A673 (cell line): ENCODE data around the gene SLC9A4. TPM values are rescaled to one million over a fixed set of nuclear protein-coding genes. Genes with fewer than 3 reads are reported as not detected.

Experiments
- BruUV-seq: library from RNA; stranded (reverse); fragments of 400-500 nt; replicated peaks from 2 replicates; lab custom pipeline; 2021; lab: Mats Ljungman, UMichigan
- CTCF ChIA-PET: fragments of 300-600 bp; sonication (Branson Sonifier 250); formaldehyde crosslinking; loops from one replicate; lab custom pipeline; 2022; ENCODE audit warnings: antibody characterized with exemption; lab: Charles Lee
- POLR2A ChIA-PET: fragments of 300-600 bp; sonication (Branson Sonifier 250); formaldehyde crosslinking; loops from one replicate; lab custom pipeline; 2022; ENCODE audit warnings: antibody characterized with exemption; ENCODE audit not compliant: low non-redundant PET; lab: Charles Lee
- DNase-seq: peaks from one replicate; pipeline ENCODE4 v3.0.0-alpha.2; 2015; ENCODE audit warnings: low spot score
- H3K27ac ChIP-seq: fragments of 200-600 bp; sonication (generic); 2 replicates; pipeline ENCODE4 v1.5.1; 2016; ENCODE audit warnings: mixed run types, low read depth, mild to moderate bottlenecking, mixed read lengths, antibody characterized with exemption, low read length; ENCODE audit not compliant: poor library complexity, severe bottlenecking
- H3K27me3 ChIP-seq: fragments of 200-600 bp; sonication (generic); replicated peaks from 2 replicates; pipeline ENCODE4 v1.6.1; 2017; ENCODE audit warnings: mixed run types, low read depth, mild to moderate bottlenecking, mixed read lengths, antibody characterized with exemption, low read length; ENCODE audit not compliant: insufficient read depth, poor library complexity
- H3K36me3 ChIP-seq: fragments of 200-600 bp; sonication (generic); 2 replicates; pipeline ENCODE4 v1.6.1; 2016; ENCODE audit warnings: mixed run types, mild to moderate bottlenecking, mixed read lengths, antibody characterized with exemption, low read length; ENCODE audit not compliant: insufficient read depth, poor library complexity, severe bottlenecking
- H3K4me1 ChIP-seq: fragments of 200-600 bp; sonication (generic); 2 replicates; pipeline ENCODE4 v1.6.1; 2017; ENCODE audit warnings: mixed run types, mild to moderate bottlenecking, mixed read lengths, antibody characterized with exemption, low read length; ENCODE audit not compliant: insufficient read depth, poor library complexity, severe bottlenecking
- H3K4me3 ChIP-seq: fragments of 200-600 bp; sonication (generic); 2 replicates; pipeline ENCODE4 v1.5.1; 2016; ENCODE audit warnings: low read depth, mixed run types, mild to moderate bottlenecking, mixed read lengths, low read length; ENCODE audit not compliant: poor library complexity, severe bottlenecking
- H3K9me3 ChIP-seq: fragments of 200-600 bp; sonication (generic); 2 replicates; pipeline ENCODE4 v1.6.1; 2016; ENCODE audit warnings: mixed run types, low read depth, mild to moderate bottlenecking, mixed read lengths, antibody characterized with exemption, low read length; ENCODE audit not compliant: poor library complexity, severe bottlenecking
- EZH2 ChIP-seq: fragments of 200-600 bp; sonication (generic); IDR thresholded peaks from 2 replicates; pipeline ENCODE4 v1.6.1; 2017; ENCODE audit warnings: borderline replicate concordance, low read depth, mild to moderate bottlenecking, mixed read lengths, antibody characterized with exemption, low read length; ENCODE audit not compliant: poor library complexity, severe bottlenecking
- intact Hi-C: fragments of 100-400 bp; cut with micrococcal nuclease; formaldehyde crosslinking; loops from one replicate; pipeline ENCODE4 v1.10.0; 2022; ENCODE audit not compliant: unreplicated experiment
- total RNA-seq: library from RNA; stranded (reverse); gene quantifications from 2 replicates; pipeline ENCODE4 v1.2.3, GENCODE V29; 2021
- TF ChIP-seq, protein P1 (sequence below): fragments of 300-800, 200-600 bp; sonication (generic); conservative IDR thresholded peaks from 2 replicates; pipeline ENCODE4 v1.5.1; 2017; ENCODE audit warnings: low read depth, mild to moderate bottlenecking, antibody characterized with exemption, low read length, moderate library complexity, mixed read lengths

The SLC9A4 gene
- total RNA-seq, 1 experiment from 2014 or later, result 0.11 TPM

DNA sequence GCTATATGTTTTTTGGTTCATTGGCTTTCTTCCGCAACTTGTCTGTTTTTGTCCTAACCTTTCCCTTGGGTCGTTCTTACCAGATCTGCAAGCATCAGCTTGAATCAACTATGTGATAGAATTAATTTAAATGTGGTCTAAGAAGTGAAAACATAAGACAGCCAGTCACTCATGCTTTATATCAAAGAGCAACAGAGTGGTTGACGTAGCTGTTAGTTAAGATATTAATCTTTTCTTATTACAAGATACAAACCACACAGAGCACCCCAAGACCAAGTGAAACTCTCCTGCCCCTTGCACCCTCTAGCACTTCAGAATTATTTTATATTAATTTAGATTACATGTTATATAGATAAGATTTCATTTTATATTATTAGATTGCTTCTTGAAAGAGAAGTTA is 34.9 kb upstream of the SLC9A4 start:
- BruUV-seq, result no TSS peak
- POLR2A ChIA-PET, result no interaction called here

DNA sequence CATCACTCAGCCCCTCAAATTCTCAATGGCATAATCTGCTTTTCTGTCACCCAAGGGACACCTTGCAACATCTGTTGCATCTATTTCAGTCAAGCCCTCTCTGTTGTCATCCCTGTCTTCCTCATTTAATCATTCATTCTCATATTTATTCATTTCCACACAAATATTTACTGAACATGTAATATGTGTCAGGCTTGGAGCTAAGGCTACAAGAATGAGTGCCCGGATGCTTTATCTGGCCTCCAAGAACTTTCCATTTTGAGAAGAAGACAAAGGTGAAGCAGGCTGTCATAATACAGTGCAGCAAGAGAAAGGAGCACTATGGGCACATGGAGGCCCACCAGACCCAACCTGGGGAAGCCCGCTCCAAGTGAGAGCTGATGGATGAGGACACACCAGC is 34.4 kb upstream of the SLC9A4 start:
- no peak for DNase-seq
- Histone ChIP-seq H3K4me3 (no peak overlapping the region), H3K27me3 (peaks cover 39% of the 10 kb centered on the region), H3K27ac (no peak overlapping the region), H3K4me1 (no peaks in the 10 kb centered on the region), H3K9me3 (no peaks in the 10 kb centered on the region), H3K36me3 (no peaks in the 10 kb centered on the region)
- CTCF ChIA-PET, result no interaction called here
- no TSS peak for BruUV-seq
- POLR2A ChIA-PET, result no interaction called here
- intact Hi-C loops, result no loop called here
- TF ChIP-seq, protein P1, sequence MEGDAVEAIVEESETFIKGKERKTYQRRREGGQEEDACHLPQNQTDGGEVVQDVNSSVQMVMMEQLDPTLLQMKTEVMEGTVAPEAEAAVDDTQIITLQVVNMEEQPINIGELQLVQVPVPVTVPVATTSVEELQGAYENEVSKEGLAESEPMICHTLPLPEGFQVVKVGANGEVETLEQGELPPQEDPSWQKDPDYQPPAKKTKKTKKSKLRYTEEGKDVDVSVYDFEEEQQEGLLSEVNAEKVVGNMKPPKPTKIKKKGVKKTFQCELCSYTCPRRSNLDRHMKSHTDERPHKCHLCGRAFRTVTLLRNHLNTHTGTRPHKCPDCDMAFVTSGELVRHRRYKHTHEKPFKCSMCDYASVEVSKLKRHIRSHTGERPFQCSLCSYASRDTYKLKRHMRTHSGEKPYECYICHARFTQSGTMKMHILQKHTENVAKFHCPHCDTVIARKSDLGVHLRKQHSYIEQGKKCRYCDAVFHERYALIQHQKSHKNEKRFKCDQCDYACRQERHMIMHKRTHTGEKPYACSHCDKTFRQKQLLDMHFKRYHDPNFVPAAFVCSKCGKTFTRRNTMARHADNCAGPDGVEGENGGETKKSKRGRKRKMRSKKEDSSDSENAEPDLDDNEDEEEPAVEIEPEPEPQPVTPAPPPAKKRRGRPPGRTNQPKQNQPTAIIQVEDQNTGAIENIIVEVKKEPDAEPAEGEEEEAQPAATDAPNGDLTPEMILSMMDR, result no peak
- TF ChIP-seq EZH2, result no peak

More for the DNA sequence above, 34.9 kb upstream of the SLC9A4 start:
- Histone ChIP-seq H3K9me3 (no peaks in the 10 kb centered on the region), H3K36me3 (no peaks in the 10 kb centered on the region), H3K27ac (no peak overlapping the region), H3K27me3 (peaks cover 39% of the 10 kb centered on the region), H3K4me3 (no peak overlapping the region), H3K4me1 (no peaks in the 10 kb centered on the region)
- TF ChIP-seq, protein P1, result no peak
- no peak for TF ChIP-seq EZH2
- CTCF ChIA-PET, result no interaction called here
- intact Hi-C loops, result no loop called here
- DNase-seq, result no peak

DNA sequence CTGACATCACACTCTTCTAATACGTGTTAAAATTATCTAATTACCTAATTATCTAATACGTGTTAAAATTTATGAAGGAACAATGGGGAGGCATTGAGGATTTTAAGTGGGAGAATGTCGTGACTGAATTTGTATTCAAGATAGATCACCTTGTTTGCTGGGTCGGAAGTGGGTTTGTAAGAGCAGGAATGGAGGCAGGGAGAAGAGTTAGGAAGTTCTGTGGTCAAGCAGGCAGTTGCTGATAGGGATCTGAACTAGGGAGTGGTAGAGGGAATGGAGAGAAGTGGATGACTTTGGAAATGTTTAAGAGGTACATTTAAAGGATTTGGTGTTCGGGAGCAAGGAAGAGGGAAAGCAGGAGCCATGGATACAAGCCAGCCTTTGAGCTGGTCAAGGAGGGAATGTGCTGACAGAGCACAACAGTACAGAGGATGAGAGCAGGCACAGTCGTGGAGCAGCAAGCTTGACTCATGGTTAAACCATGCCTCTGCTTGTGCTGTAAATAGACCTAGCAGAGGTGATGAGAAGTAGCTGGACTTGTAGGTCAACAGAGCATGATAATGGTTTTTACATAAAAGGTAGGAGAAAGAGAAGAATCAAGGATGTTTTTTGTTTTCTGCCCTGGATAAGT is 33.8 kb upstream of the SLC9A4 start:
- peaks cover 39% of the 10 kb centered on the region for H3K27me3 ChIP-seq
- no peaks in the 10 kb centered on the region for H3K36me3 ChIP-seq
- no peaks in the 10 kb centered on the region for H3K9me3 ChIP-seq
- no peak overlapping the region for H3K4me3 ChIP-seq
- DNase-seq, result no peak
- H3K27ac ChIP-seq, result no peak overlapping the region
- no peaks in the 10 kb centered on the region for H3K4me1 ChIP-seq
- TF ChIP-seq, protein P1, result no peak
- TF ChIP-seq EZH2, result no peak
- CTCF ChIA-PET, result no interaction called here
- POLR2A ChIA-PET, result no interaction called here
- no TSS peak for BruUV-seq
- intact Hi-C loops, result no loop called here
